Mucosa of descending colon (tissue), 3 donors: ENCODE results near the gene ZNF530. TPM values are rescaled to one million over a fixed set of nuclear protein-coding genes. Genes with fewer than 3 reads are reported as not detected.

Experiments
- ATAC-seq: fragments of 200-7000 bp; cut with Tn5 transposase; one replicate; pipeline ENCODE4 v1.9.1; 2020; ENCODE audit warnings: mild to moderate bottlenecking, moderate library complexity
- DNase-seq, 3 donors: peaks; one replicate each; pipeline ENCODE4 v3.0.0-alpha.2; 2020
- H3K36me3 ChIP-seq: fragments of 200-600 bp; one replicate; pipeline ENCODE4 v1.8.0; 2021; ENCODE audit warnings: low read depth, mild to moderate bottlenecking
- H3K4me1 ChIP-seq: fragments of 200-600 bp; one replicate; pipeline ENCODE4 v1.8.0; 2021; ENCODE audit warnings: low read depth, mild to moderate bottlenecking
- H3K4me3 ChIP-seq: fragments of 200-600 bp; one replicate; pipeline ENCODE4 v1.8.0; 2021; ENCODE audit warnings: mild to moderate bottlenecking
- H3K9me3 ChIP-seq: fragments of 200-600 bp; one replicate; pipeline ENCODE4 v1.8.0; 2021; ENCODE audit warnings: mild to moderate bottlenecking
- CTCF ChIP-seq: fragments of 200-600 bp; IDR thresholded peaks from one replicate; pipeline ENCODE4 v1.8.0; 2022; ENCODE audit warnings: antibody characterized with exemption, mild to moderate bottlenecking
- intact Hi-C, 2 donors: fragments of 100-400 bp; cut with DNase I in 1 of 2; cut with micrococcal nuclease in 1 of 2; formaldehyde crosslinking; loops; one replicate each; pipeline versions ENCODE4 v1.11.0 to v1.11.1; 2022; cut with DNase I, micrococcal nuclease
- total RNA-seq, 3 donors: library from RNA; stranded (reverse); fragmentation: NEBNext Ultra II Directional in 2 of 3; extraction: Animal tissue kit (Norgen Biotek cat#: 25700) in 2 of 3; gene quantifications; one replicate each; pipeline versions ENCODE4 v1.2.1 to v1.2.4, GENCODE V29; 2021 to 2023
- donor health status: DM: no; HTN: no; CAD: no; lungs with moderate emphysema.
- donor health status: DM: no; HTN: no; CAD: no.
- donor health status: DM: no; HTN: yes; CAD: no.

Gene ZNF530
- total RNA-seq, 3 donors from 2014 or later: 1.7 to 3.1 (median 2.3) TPM

DNA sequence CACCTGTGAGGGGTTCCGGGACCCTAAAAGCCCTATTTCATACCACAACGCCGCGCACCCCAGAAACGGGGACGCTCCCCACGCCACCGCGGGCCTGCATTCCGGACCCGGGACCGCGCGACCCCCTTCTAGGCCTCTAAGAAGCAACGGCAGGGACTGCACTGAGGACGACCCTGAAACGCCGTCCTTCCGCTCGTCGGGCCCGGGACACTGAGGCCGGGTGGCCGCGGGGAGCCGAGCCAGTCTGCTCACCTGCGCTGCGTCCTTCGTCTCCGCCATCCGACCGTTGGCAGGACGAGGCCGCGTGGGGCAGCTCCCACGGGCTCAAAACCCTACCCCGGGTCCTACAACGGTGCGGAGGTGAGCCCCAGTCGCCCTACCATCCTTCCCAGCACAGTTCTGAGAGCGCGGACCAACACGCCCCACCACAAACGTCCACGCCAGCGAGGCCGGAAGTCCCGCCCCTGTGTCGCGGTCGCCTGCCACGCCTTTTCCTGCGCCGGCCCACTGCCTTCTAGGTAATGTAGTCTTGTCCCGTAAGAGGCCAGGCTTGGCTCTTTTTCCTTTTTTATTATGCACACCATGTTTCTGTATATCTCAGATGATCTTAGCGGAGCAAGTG, 40.2 kb upstream of the ZNF530 start, which contains the start of gene ZNF550:
ZNF550 (minus strand) TSS at position 460 of the 622 bp plus-strand sequence; CDS start at position 279, 181 bp downstream.
- no peak for TF ChIP-seq CTCF
- peak within 1 kb of the TSS; percentile 85 for H3K4me3 ChIP-seq
- DNase-seq (peak; percentile 93 to 94 (median 94)), ATAC-seq (peak; percentile 100)
- H3K9me3 ChIP-seq: peaks cover 57% of the 10 kb centered on the region
- no peaks in the 10 kb centered on the region for H3K4me1 ChIP-seq
- intact Hi-C loops: no loop called here
- peaks cover 4% of the 10 kb centered on the region for H3K36me3 ChIP-seq

- H3K9me3 ChIP-seq: peaks cover 58% of the 10 kb centered on the region
- TF ChIP-seq CTCF: no peak
- H3K4me3 ChIP-seq: peak overlapping the region; percentile 85
- no peaks in the 10 kb centered on the region for H3K4me1 ChIP-seq
- no peak for ATAC-seq
- intact Hi-C loops: no loop called here
- peaks cover 4% of the 10 kb centered on the region for H3K36me3 ChIP-seq
- DNase-seq: peak in 2 of 3 donors; percentile 28 to 50
Measured at GRCh38 chr19:57560049-57560491, 39.6 kb upstream of the ZNF530 start.

DNA sequence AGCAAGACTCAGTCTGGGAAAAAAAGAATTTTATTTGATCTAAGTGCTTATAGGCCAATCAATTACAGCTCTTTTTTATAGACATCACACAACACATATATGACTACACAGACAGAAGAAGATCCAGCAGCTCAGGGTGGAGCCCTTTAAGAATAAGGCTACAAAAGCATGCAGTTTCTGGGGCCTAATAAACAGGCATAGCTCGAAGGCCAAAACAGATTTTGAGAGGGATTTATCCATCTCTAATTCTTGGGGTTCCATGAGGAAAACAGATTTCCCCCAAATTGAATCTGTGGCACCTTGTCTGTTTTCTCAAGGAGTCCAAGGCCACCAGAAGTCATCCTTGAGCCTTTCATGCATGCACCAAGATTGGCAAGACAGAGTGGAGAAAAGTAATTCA, 36.1 kb upstream of the ZNF530 start:
- no peak for TF ChIP-seq CTCF
- Histone ChIP-seq H3K36me3 (no peaks in the 10 kb centered on the region), H3K9me3 (peaks cover 79% of the 10 kb centered on the region), H3K4me1 (no peaks in the 10 kb centered on the region), H3K4me3 (no peak overlapping the region)
- intact Hi-C loops: no loop called here
- no peak for ATAC-seq
- DNase-seq: no peak

GRCh38 chr19:57566396-57567265, 33.1 kb upstream of the ZNF530 start:
- intact Hi-C loops: no loop called here
- peaks cover 100% of the 10 kb centered on the region for H3K9me3 ChIP-seq

DNA sequence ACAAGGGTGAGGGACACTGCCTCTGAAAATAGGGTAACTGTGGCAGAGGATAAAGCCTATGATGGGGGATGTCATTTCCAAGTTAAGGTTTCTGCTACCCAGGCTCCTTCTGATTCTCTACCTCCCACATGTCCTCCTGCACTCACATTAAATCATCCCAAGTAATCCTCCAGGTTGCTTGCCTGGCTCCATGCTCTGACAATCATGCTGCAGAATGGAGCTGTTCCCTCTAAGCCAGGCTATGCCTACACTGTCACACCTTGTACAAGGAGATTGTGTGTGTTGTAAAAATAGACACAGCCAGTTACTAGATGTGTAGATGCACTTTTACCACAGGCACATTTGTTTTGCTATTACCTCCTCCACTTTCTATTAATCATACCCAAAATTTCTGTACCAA, 29.0 kb upstream of the ZNF530 start:
- Histone ChIP-seq H3K4me1 (no peaks in the 10 kb centered on the region), H3K4me3 (no peak overlapping the region), H3K9me3 (peaks cover 100% of the 10 kb centered on the region), H3K36me3 (peaks cover 24% of the 10 kb centered on the region)
- intact Hi-C loops: no loop called here
- DNase-seq (no peak), ATAC-seq (no peak)
- TF ChIP-seq CTCF: no peak

More at GRCh38 chr19:57566396-57567265, 33.1 kb upstream of the ZNF530 start:
- no peaks in the 10 kb centered on the region for H3K4me1 ChIP-seq
- DNase-seq (no peak), ATAC-seq (no peak)
- no peak overlapping the region for H3K4me3 ChIP-seq
- H3K36me3 ChIP-seq: no peaks in the 10 kb centered on the region
- TF ChIP-seq CTCF: no peak
